OCI-LY7 (cell line): ENCODE measurements around the gene NLGN1. TPM values are rescaled to one million over a fixed set of nuclear protein-coding genes. Genes with fewer than 3 reads are reported as not detected.

Experiments used
- BruUV-seq: library from RNA; stranded (reverse); fragments of 400-500 nt; replicated peaks from 2 replicates; lab custom pipeline; 2021; lab: Mats Ljungman, UMichigan
- CTCF ChIA-PET: fragments of 300-600 bp; sonication (Branson Sonifier 250); formaldehyde crosslinking; loops from one replicate; lab custom pipeline; 2022; ENCODE audit warnings: antibody characterized with exemption; ENCODE audit not compliant: unreplicated experiment; lab: Charles Lee
- POLR2A ChIA-PET: fragments of 300-600 bp; sonication (Branson Sonifier 250); formaldehyde crosslinking; loops from one replicate; lab custom pipeline; 2022; ENCODE audit warnings: antibody characterized with exemption; lab: Charles Lee
- DNase-seq: peaks from one replicate; pipeline ENCODE4 v3.0.0-alpha.2; 2015; ENCODE audit warnings: low spot score
- H2AFZ ChIP-seq: fragments of 200-600 bp; sonication (generic), shearing (Covaris generic); 2 replicates; pipeline ENCODE4 v1.6.1; 2014; ENCODE audit warnings: mild to moderate bottlenecking, antibody characterized with exemption, low read length, moderate library complexity
- H3K27ac ChIP-seq: fragments of 200-600 bp; sonication (generic); 2 replicates; pipeline ENCODE4 v1.5.1; 2014; ENCODE audit warnings: mixed run types, low read depth, mild to moderate bottlenecking, moderate library complexity, low read length, inconsistent platforms; ENCODE audit not compliant: poor library complexity, severe bottlenecking
- H3K36me3 ChIP-seq: fragments of 200-600 bp; sonication (generic); 2 replicates; pipeline ENCODE4 v1.6.1; 2014; ENCODE audit warnings: mild to moderate bottlenecking, antibody characterized with exemption, low read length, moderate library complexity, mixed read lengths; ENCODE audit not compliant: insufficient read depth
- H3K4me1 ChIP-seq: fragments of 200-600 bp; sonication (generic); 2 replicates; pipeline ENCODE4 v1.5.1; 2014; ENCODE audit warnings: mild to moderate bottlenecking, low read length; ENCODE audit not compliant: insufficient read depth, poor library complexity, severe bottlenecking
- H3K4me2 ChIP-seq: fragments of 200-600 bp; sonication (generic); 2 replicates; pipeline ENCODE4 v1.6.1; 2014; ENCODE audit warnings: mild to moderate bottlenecking, low read length
- H3K4me3 ChIP-seq: fragments of 200-600 bp; sonication (generic); 2 replicates; pipeline ENCODE4 v1.5.1; 2014; ENCODE audit warnings: mild to moderate bottlenecking, low read depth, low read length; ENCODE audit not compliant: poor library complexity, severe bottlenecking
- H3K79me2 ChIP-seq: fragments of 200-600 bp; sonication (generic); 2 replicates; pipeline ENCODE4 v1.6.1; 2016; ENCODE audit warnings: low read depth, mild to moderate bottlenecking, low read length, moderate library complexity, mixed read lengths; ENCODE audit not compliant: insufficient read depth
- H3K9me2 ChIP-seq: fragments of 200-600 bp; sonication (generic); 2 replicates; pipeline ENCODE4 v1.6.1; 2016; ENCODE audit warnings: mild to moderate bottlenecking, low read length, mixed read lengths; ENCODE audit not compliant: insufficient read depth
- H3K9me3 ChIP-seq: fragments of 200-600 bp; sonication (generic); 2 replicates; pipeline ENCODE4 v1.6.1; 2014; ENCODE audit warnings: mild to moderate bottlenecking, mixed run types, low read length, mixed read lengths
- H4K20me1 ChIP-seq: fragments of 200-600 bp; sonication (generic); 2 replicates; pipeline ENCODE4 v1.6.1; 2014; ENCODE audit warnings: mild to moderate bottlenecking, antibody characterized with exemption, low read length, moderate library complexity, mixed read lengths; ENCODE audit not compliant: insufficient read depth
- CTCF ChIP-seq: fragments of 200-600 bp; sonication (generic); conservative IDR thresholded peaks from 2 replicates; pipeline ENCODE4 v1.5.1; 2014; ENCODE audit warnings: mild to moderate bottlenecking, antibody characterized with exemption, low read length, moderate library complexity, mixed read lengths
- EZH2phosphoT487 ChIP-seq: fragments of 200-600 bp; sonication (generic); IDR thresholded peaks from 2 replicates; pipeline ENCODE4 v1.6.1; 2018; ENCODE audit warnings: low read depth, borderline replicate concordance, mild to moderate bottlenecking, mixed run types, antibody characterized with exemption, low read length, moderate library complexity, mixed read lengths
- intact Hi-C: fragments of 100-400 bp; cut with micrococcal nuclease; formaldehyde crosslinking; loops from one replicate; pipeline ENCODE4 v1.10.0; 2022; ENCODE audit not compliant: unreplicated experiment
- total RNA-seq, 2 experiments: library from RNA; depleted of rRNA in 1 of 2; stranded (reverse); fragments of >200 nt in 1 of 2; shearing (Covaris generic) in 1 of 2; gene quantifications; 2 replicates each; pipeline ENCODE4 v1.2.3, GENCODE V29; 2014 to 2022

NLGN1 gene
- total RNA-seq, 2 experiments from 2014 or later: not detected

- H3K4me2 ChIP-seq: no peak overlapping the region
Measured at GRCh38 chr3:173584838-173585831, 187.6 kb downstream of the NLGN1 start.

GRCh38 chr3:173586166-173586565 lies 188.6 kb downstream of the NLGN1 start:
- intact Hi-C loops: no loop called here
- Histone ChIP-seq H3K36me3 (no peaks in the 10 kb centered on the region), H2AFZ (no peak overlapping the region), H3K4me2 (no peak overlapping the region), H3K4me1 (no peaks in the 10 kb centered on the region), H3K9me3 (no peaks in the 10 kb centered on the region), H3K27ac (no peak overlapping the region), H3K79me2 (no peaks in the 10 kb centered on the region), H4K20me1 (no peaks in the 10 kb centered on the region), H3K9me2 (no peaks in the 10 kb centered on the region), H3K4me3 (no peak overlapping the region)
- TF ChIP-seq CTCF (no peak), EZH2phosphoT487 (no peak)
- ChIA-PET POLR2A (no interaction called here), CTCF (no interaction called here)
- no TSS peak for BruUV-seq
- no peak for DNase-seq

More at GRCh38 chr3:173584838-173585831, 187.6 kb downstream of the NLGN1 start:
- no peak overlapping the region for H3K4me3 ChIP-seq
- POLR2A ChIA-PET: no interaction called here
- no peak overlapping the region for H3K27ac ChIP-seq
- H3K9me3 ChIP-seq: no peaks in the 10 kb centered on the region
- no peaks in the 10 kb centered on the region for H4K20me1 ChIP-seq
- intact Hi-C loops: no loop called here
- CTCF ChIA-PET: no interaction called here
- H3K4me1 ChIP-seq: no peaks in the 10 kb centered on the region
- no peaks in the 10 kb centered on the region for H3K36me3 ChIP-seq
- DNase-seq: no peak
- no peak overlapping the region for H2AFZ ChIP-seq
- TF ChIP-seq CTCF: no peak
- no peak for TF ChIP-seq EZH2phosphoT487
- H3K9me2 ChIP-seq: no peaks in the 10 kb centered on the region
- H3K79me2 ChIP-seq: no peaks in the 10 kb centered on the region
- no TSS peak for BruUV-seq

GRCh38 chr3:173587055-173587454 lies 189.5 kb downstream of the NLGN1 start:
- H3K36me3 ChIP-seq: no peaks in the 10 kb centered on the region
- H2AFZ ChIP-seq: no peak overlapping the region
- intact Hi-C loops: no loop called here
- no peak overlapping the region for H3K27ac ChIP-seq
- TF ChIP-seq CTCF (no peak), EZH2phosphoT487 (no peak)
- no peaks in the 10 kb centered on the region for H3K79me2 ChIP-seq
- H4K20me1 ChIP-seq: no peaks in the 10 kb centered on the region
- no peaks in the 10 kb centered on the region for H3K9me2 ChIP-seq
- H3K4me1 ChIP-seq: no peaks in the 10 kb centered on the region
- no peak overlapping the region for H3K4me2 ChIP-seq
- DNase-seq: no peak
- ChIA-PET POLR2A (interaction anchor here (0.6 kb wide), 1 partner anchor 416 kb away, joined by 3 read pairs; no protein-coding TSS in a partner anchor), CTCF (no interaction called here)
- no peaks in the 10 kb centered on the region for H3K9me3 ChIP-seq
- no TSS peak for BruUV-seq
- H3K4me3 ChIP-seq: no peak overlapping the region
